ENCODE data around the gene ST3GAL3. TPM values are rescaled to one million over a fixed set of nuclear protein-coding genes. Genes with fewer than 3 reads are reported as not detected.
A peak's percentile ranks its signal among the peaks of the same experiment; 100 is the strongest.

The ST3GAL3 gene
- total and polyA plus RNA-seq, 2 of the 13 experiments (the other 11 are each of a cell fraction or from before 2014, with no cell fraction given): 5.1 to 8.1 TPM

GRCh38 chr1:43934101-43934985 is 227.0 kb downstream of the ST3GAL3 start (continued):
- TF ChIP-seq, protein P1, sequence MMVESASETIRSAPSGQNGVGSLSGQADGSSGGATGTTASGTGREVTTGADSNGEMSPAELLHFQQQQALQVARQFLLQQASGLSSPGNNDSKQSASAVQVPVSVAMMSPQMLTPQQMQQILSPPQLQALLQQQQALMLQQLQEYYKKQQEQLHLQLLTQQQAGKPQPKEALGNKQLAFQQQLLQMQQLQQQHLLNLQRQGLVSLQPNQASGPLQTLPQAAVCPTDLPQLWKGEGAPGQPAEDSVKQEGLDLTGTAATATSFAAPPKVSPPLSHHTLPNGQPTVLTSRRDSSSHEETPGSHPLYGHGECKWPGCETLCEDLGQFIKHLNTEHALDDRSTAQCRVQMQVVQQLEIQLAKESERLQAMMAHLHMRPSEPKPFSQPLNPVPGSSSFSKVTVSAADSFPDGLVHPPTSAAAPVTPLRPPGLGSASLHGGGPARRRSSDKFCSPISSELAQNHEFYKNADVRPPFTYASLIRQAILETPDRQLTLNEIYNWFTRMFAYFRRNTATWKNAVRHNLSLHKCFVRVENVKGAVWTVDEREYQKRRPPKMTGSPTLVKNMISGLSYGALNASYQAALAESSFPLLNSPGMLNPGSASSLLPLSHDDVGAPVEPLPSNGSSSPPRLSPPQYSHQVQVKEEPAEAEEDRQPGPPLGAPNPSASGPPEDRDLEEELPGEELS (CRISPR knock-in tag; IDR thresholded peaks at IDR 0.05): no peak
- TF ChIP-seq NFIB (CRISPR knock-in tag; IDR thresholded peaks at IDR 0.05; ENCODE audit: borderline replicate concordance) (0 out of 2 replicates have a peak, but pooled peaks have one; percentile 55), DRAP1 (CRISPR knock-in tag; IDR thresholded peaks at IDR 0.05) (no peak), ZBTB38 (CRISPR knock-in tag; IDR thresholded peaks at IDR 0.05) (no peak), KDM2A (CRISPR knock-in tag; IDR thresholded peaks at IDR 0.05; ENCODE audit: borderline replicate concordance, low read depth) (peak; percentile 55; the same call in 1 of the 2 replicates), CBX1 (IDR thresholded peaks at IDR 0.05; ENCODE audit: low read depth) (no peak), MTF2 (CRISPR knock-in tag; IDR thresholded peaks at IDR 0.05; ENCODE audit: borderline replicate concordance) (no peak), ZBTB14 (CRISPR knock-in tag; IDR thresholded peaks at IDR 0.05) (no peak), KDM5A (IDR thresholded peaks at IDR 0.05; ENCODE audit: borderline replicate concordance, low read length) (no peak), ZBTB20 (CRISPR knock-in tag; IDR thresholded peaks at IDR 0.05; ENCODE audit: borderline replicate concordance, low read depth) (no peak), ZNF777 (CRISPR knock-in tag; IDR thresholded peaks at IDR 0.05) (no peak), SALL1 (CRISPR knock-in tag; IDR thresholded peaks at IDR 0.05) (no peak; the same call in 1 of the 2 replicates), ZNF337 (CRISPR knock-in tag; IDR thresholded peaks at IDR 0.05; ENCODE audit: borderline replicate concordance, low read depth) (no peak)
- TF ChIP-seq, protein P2, sequence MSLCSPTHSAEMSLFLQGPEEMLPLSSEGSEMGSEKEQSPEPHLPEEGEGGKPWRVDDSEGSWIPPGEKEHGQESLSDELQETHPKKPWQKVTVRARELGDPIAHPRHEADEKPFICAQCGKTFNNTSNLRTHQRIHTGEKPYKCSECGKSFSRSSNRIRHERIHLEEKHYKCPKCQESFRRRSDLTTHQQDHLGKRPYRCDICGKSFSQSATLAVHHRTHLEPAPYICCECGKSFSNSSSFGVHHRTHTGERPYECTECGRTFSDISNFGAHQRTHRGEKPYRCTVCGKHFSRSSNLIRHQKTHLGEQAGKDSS (CRISPR knock-in tag; IDR thresholded peaks at IDR 0.05; ENCODE audit: borderline replicate concordance, low read depth): no peak
- TF ChIP-seq, protein P3, sequence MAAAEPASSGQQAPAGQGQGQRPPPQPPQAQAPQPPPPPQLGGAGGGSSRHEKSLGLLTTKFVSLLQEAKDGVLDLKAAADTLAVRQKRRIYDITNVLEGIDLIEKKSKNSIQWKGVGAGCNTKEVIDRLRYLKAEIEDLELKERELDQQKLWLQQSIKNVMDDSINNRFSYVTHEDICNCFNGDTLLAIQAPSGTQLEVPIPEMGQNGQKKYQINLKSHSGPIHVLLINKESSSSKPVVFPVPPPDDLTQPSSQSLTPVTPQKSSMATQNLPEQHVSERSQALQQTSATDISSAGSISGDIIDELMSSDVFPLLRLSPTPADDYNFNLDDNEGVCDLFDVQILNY (CRISPR knock-in tag; conservative IDR thresholded peaks at IDR 0.05): no peak
- TF ChIP-seq, protein P4, sequence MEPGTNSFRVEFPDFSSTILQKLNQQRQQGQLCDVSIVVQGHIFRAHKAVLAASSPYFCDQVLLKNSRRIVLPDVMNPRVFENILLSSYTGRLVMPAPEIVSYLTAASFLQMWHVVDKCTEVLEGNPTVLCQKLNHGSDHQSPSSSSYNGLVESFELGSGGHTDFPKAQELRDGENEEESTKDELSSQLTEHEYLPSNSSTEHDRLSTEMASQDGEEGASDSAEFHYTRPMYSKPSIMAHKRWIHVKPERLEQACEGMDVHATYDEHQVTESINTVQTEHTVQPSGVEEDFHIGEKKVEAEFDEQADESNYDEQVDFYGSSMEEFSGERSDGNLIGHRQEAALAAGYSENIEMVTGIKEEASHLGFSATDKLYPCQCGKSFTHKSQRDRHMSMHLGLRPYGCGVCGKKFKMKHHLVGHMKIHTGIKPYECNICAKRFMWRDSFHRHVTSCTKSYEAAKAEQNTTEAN (CRISPR knock-in tag; conservative IDR thresholded peaks at IDR 0.05): no peak
- TF ChIP-seq, protein P5, sequence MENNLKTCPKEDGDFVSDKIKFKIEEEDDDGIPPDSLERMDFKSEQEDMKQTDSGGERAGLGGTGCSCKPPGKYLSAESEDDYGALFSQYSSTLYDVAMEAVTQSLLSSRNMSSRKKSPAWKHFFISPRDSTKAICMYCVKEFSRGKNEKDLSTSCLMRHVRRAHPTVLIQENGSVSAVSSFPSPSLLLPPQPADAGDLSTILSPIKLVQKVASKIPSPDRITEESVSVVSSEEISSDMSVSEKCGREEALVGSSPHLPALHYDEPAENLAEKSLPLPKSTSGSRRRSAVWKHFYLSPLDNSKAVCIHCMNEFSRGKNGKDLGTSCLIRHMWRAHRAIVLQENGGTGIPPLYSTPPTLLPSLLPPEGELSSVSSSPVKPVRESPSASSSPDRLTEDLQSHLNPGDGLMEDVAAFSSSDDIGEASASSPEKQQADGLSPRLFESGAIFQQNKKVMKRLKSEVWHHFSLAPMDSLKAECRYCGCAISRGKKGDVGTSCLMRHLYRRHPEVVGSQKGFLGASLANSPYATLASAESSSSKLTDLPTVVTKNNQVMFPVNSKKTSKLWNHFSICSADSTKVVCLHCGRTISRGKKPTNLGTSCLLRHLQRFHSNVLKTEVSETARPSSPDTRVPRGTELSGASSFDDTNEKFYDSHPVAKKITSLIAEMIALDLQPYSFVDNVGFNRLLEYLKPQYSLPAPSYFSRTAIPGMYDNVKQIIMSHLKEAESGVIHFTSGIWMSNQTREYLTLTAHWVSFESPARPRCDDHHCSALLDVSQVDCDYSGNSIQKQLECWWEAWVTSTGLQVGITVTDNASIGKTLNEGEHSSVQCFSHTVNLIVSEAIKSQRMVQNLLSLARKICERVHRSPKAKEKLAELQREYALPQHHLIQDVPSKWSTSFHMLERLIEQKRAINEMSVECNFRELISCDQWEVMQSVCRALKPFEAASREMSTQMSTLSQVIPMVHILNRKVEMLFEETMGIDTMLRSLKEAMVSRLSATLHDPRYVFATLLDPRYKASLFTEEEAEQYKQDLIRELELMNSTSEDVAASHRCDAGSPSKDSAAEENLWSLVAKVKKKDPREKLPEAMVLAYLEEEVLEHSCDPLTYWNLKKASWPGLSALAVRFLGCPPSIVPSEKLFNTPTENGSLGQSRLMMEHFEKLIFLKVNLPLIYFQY (CRISPR knock-in tag; IDR thresholded peaks at IDR 0.05; ENCODE audit: borderline replicate concordance): 0 out of 2 replicates have a peak, but pooled peaks have one; percentile 28

Data from HepG2 (cell line).